Lower leg skin (tissue), 3 donors: ENCODE measurements around the gene PIK3CB.

Experiments
- POLR2A ChIP-seq, 2 donors: fragments of 450-650 bp; IDR thresholded peaks; one replicate each; pipeline ENCODE4 v1.6.1; 2016 to 2017; ENCODE audit warnings: antibody characterized with exemption in 2 of 2, mild to moderate bottlenecking in 1 of 2, moderate library complexity in 1 of 2
- TF ChIP-seq, protein P1 (sequence below), 3 donors: fragments of 450-650 bp; IDR thresholded peaks; one replicate each; pipeline ENCODE4 v1.5.1; 2016; ENCODE audit warnings: antibody characterized with exemption in 3 of 3, mild to moderate bottlenecking in 3 of 3, moderate library complexity in 2 of 3

- TF ChIP-seq, protein P1, sequence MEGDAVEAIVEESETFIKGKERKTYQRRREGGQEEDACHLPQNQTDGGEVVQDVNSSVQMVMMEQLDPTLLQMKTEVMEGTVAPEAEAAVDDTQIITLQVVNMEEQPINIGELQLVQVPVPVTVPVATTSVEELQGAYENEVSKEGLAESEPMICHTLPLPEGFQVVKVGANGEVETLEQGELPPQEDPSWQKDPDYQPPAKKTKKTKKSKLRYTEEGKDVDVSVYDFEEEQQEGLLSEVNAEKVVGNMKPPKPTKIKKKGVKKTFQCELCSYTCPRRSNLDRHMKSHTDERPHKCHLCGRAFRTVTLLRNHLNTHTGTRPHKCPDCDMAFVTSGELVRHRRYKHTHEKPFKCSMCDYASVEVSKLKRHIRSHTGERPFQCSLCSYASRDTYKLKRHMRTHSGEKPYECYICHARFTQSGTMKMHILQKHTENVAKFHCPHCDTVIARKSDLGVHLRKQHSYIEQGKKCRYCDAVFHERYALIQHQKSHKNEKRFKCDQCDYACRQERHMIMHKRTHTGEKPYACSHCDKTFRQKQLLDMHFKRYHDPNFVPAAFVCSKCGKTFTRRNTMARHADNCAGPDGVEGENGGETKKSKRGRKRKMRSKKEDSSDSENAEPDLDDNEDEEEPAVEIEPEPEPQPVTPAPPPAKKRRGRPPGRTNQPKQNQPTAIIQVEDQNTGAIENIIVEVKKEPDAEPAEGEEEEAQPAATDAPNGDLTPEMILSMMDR (IDR thresholded peaks at IDR 0.05): no peak
- TF ChIP-seq POLR2A (IDR thresholded peaks at IDR 0.05): no peak
These were observed 17.0 kb downstream of the PIK3CB start for GRCh38 chr3:138817695-138818094.
